Stomach smooth muscle (tissue), 2 donors: Measurements from ENCODE around the gene GLI1.
"Not testable (repeated sequence)": the region's sequence is repeated elsewhere in the genome, so short reads cannot be mapped to it uniquely, and the experiment has no call there.

ENCODE experiments used
- H3K27ac ChIP-seq: one replicate; pipeline ENCODE4 v1.7.0; 2013; ENCODE audit warnings: mild to moderate bottlenecking, low read length, inconsistent platforms
- H3K27me3 ChIP-seq, 2 donors: one replicate each; pipeline ENCODE4 v1.7.0; 2013; ENCODE audit warnings: low read length in 2 of 2; ENCODE audit not compliant: insufficient read depth in 2 of 2, control insufficient read depth in 1 of 2
- H3K36me3 ChIP-seq, 2 donors: one replicate each; pipeline ENCODE4 v1.7.0; 2013; ENCODE audit warnings: low read length in 2 of 2; ENCODE audit not compliant: control insufficient read depth in 2 of 2, insufficient read depth in 2 of 2
- H3K4me1 ChIP-seq: one replicate; pipeline ENCODE4 v1.7.0; 2013; ENCODE audit warnings: low read length; ENCODE audit not compliant: control insufficient read depth, insufficient read depth
- H3K4me3 ChIP-seq, 2 donors: one replicate each; pipeline ENCODE4 v1.7.0; 2013; ENCODE audit warnings: low read length in 2 of 2
- H3K9ac ChIP-seq, 2 donors: one replicate each; pipeline ENCODE4 v1.7.0; 2013; ENCODE audit warnings: low read length in 2 of 2, mild to moderate bottlenecking in 1 of 2
- H3K9me3 ChIP-seq, 2 donors: one replicate each; pipeline ENCODE4 v1.7.0; 2013; ENCODE audit warnings: low read length in 2 of 2; ENCODE audit not compliant: control insufficient read depth in 2 of 2
- donor health status: healthy.
- donor health status: Pancreatic carcinoma.

Gene GLI1

DNA sequence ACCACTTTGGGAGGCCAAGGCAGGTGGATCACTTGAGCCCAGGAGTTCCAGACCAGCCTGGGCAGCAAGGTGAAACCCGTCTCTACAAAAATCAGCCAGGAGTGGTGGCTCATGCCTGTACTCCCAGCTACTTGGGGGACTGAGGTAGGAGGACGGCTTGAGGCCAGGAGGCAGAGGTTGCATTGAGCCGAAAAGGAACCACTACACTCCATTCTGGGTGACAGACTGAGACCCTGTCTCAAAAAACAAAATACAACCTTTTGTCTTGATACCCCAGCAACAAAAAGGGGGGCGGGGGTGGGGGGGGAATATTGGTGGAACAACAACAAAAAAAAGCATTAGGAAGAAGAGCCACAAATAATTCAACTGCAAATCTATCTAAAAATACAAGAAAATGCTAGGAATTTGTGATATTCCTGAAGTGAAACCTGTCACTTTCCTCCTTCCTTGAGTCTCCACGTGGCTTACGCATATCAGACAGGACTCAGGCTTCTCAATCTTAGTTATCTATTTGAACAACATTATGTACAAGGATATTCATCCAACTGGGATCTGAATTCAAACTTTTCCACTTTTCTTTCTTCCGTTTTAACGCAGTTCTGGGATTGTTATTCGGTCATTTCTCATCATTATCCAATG lies 30.0 kb upstream of the GLI1 start:
- no peaks in the 10 kb centered on the region for H3K27me3 ChIP-seq
- H3K9ac ChIP-seq: peak overlapping the region; percentile 81 to 99
- no peaks in the 10 kb centered on the region for H3K9me3 ChIP-seq
- H3K4me3 ChIP-seq: peak overlapping the region; percentile 79 to 96
- peak overlapping the region; percentile 63 for H3K27ac ChIP-seq
- peaks cover 7% of the 10 kb centered on the region for H3K4me1 ChIP-seq
- peaks cover 0 to 2% of the 10 kb centered on the region in 2 donors for H3K36me3 ChIP-seq

DNA sequence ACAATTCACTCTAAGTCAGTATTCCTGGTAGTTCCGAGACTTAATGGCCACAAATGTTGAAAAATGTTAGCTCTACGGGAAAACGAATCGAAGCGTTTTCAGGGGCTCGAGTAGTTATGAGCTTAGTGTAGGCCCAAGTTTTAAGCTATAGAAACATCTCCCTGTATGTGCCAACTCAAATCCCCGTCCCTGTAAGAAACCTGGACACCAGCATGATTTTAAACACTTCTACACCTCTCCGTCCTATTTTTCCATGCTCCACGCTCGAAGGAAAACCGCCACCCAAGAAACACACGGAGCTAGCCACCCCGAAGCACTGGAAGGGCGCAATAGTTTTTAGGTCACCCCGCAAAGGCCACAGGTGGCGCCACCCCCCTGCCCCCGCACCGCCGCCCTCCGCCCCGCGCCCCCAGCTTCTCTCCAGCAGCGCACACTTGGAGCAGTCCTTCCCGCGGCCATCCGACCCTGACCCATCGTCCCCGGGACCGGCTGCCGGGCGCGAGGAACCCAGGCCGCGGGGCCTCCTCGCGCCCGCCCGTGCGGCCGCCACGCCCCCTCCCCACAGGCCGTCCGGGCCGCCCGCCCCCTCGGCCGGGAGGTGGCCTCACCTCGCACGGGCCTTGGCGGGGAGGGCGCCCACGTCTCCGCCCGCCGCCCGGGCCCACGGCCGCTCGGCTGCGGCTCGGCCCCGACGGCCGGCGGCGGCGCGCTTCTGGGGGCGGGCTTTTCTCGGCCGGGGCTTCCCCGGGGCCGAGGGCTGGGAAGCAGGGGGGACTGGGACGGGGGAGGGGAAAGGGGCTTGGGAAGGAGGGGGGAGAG lies 29.3 kb upstream of the GLI1 start:
- peak overlapping the region; percentile 85 for H3K27ac ChIP-seq
- no peaks in the 10 kb centered on the region for H3K27me3 ChIP-seq

DNA sequence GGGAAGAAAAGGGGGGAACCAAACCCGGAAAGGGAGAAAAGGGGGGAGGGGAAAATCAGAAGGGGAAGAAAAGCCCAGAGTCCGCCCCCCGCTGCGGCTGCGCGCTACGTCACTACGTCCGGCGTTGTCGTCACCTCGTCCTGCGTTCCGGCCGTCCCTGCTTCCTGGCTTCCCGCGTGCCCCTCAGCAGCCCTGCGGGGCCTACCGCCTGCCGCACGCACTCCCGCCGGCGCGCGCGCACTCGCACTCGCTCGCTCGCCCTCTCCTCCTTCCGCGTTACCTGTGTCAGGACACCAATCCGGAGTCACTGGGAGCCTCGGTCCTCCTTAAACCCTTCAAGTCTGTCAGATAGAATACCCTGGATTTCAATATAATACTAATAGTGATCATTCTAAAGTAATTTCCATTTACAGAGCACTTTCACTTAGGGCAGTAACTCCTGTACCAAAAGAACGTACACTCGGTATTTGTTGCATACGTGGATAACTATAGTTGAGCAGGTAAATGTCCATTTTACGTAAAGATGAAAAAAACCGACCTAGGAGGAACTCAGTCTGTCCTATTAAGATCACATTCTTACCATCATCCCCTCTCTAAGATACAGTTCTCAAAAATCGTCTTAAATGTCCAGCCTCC lies 28.5 kb upstream of the GLI1 start, which contains the start of gene R3HDM2:
Gene R3HDM2, minus strand, starts transcription at position 113 of the 636 bp plus-strand sequence. CDS start 120,615 bp downstream, outside the sequence.
- H3K4me1 ChIP-seq: peaks cover 7% of the 10 kb centered on the region
- no peaks in the 10 kb centered on the region for H3K27me3 ChIP-seq
- H3K4me3 ChIP-seq: peak within 1 kb of the TSS; percentile 79 to 96
- H3K27ac ChIP-seq: peak within 1 kb of the TSS; percentile 85
- peak within 1 kb of the TSS; percentile 81 to 99 for H3K9ac ChIP-seq
- no peaks in the 10 kb centered on the region for H3K36me3 ChIP-seq
- H3K9me3 ChIP-seq: no peaks in the 10 kb centered on the region

More for the DNA sequence above, 29.3 kb upstream of the GLI1 start:
- Histone ChIP-seq H3K9ac (peak overlapping the region; percentile 81 to 99), H3K4me3 (peak overlapping the region; percentile 79 to 96), H3K4me1 (peaks cover 7% of the 10 kb centered on the region), H3K9me3 (no peaks in the 10 kb centered on the region), H3K36me3 (peaks cover 0 to 2% of the 10 kb centered on the region in 2 donors)

DNA sequence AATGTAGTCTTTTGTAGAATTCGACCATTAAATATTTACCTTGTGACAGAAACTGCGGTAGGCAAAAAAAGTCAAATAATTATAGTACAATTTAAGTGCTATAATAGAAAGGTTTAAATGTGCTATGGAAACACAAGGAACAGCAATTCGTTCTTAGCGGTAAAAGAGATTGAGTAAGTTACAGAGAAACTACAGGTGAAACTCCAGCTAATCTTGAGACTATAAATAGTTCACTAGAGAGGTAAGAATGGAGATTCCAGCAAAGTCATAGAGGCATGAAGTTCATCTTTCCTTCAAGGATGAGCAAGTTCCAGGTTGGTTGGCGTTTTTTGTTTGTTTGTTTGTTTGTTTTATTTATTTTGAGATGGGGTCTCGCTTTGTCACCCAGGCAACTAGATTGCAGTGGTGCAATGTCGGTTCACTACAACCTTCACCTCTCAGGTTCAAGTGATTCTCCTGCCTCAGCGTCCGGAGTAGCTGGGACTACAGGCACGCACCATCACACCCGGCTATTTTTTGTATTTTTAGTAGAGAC lies 27.9 kb upstream of the GLI1 start:
- Histone ChIP-seq H3K4me1 (peaks cover 7% of the 10 kb centered on the region), H3K4me3 (peak overlapping the region in 1 of 2 donors; percentile 79), H3K9ac (peak overlapping the region in 1 of 2 donors; percentile 99), H3K36me3 (no peaks in the 10 kb centered on the region), H3K27me3 (no peaks in the 10 kb centered on the region), H3K27ac (peak overlapping the region; percentile 85), H3K9me3 (no peaks in the 10 kb centered on the region)

DNA sequence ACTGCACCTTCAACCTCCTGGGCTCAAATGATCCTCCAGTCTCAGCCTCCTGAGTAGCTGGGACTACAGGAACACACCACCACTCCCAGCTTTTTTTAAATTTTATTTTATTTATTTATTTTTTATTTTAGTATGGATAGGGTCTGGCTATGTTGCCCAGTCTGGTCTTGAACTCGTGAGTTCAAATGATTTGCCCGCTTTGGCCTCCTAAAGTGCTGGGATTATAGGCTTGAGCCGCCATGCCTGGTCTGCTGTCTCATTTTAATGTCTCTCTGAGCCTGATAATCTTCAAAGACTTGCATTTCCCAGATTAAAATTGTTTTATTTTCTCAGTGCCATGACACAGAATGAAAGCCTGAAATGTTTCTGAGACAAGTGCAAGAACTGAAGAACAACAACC lies 26.2 kb upstream of the GLI1 start:
- H3K4me1 ChIP-seq: peaks cover 7% of the 10 kb centered on the region
- H3K9me3 ChIP-seq: no peaks in the 10 kb centered on the region
- no peaks in the 10 kb centered on the region for H3K27me3 ChIP-seq
- H3K4me3 ChIP-seq: no peak overlapping the region
- no peak overlapping the region for H3K27ac ChIP-seq
- H3K9ac ChIP-seq: no peak overlapping the region
- no peaks in the 10 kb centered on the region for H3K36me3 ChIP-seq

DNA sequence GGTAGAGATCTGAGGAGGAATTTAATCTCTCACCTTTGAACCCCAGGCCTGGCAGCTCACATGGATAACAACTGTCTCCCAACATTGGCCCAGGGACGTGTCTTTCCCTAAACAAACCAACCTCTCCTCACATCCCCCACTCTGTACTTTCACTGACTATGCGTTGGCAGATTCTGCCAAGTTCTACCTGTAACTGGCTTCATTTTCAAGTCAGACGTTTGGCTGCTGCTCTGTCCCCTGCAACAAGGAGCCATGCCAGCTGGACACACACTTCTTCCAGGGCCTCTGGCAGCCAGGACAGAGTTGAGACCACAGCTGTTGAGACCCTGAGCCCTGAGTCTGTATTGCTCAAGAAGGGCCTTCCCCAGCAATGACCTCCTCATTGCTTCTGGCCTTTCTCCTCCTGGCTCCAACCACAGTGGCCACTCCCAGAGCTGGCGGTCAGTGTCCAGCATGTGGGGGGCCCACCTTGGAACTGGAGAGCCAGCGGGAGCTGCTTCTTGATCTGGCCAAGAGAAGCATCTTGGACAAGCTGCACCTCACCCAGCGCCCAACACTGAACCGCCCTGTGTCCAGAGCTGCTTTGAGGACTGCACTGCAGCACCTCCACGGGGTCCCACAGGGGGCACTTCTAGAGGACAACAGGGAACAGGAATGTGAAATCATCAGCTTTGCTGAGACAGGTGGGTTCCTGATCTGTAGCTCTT lies 24.9 kb upstream of the GLI1 start, which contains the start of gene INHBC:
Gene INHBC, plus strand, starts transcription at position 268 of the 707 bp plus-strand sequence. Its CDS starts 103 bp downstream, at position 371.
- no peaks in the 10 kb centered on the region for H3K36me3 ChIP-seq
- H3K9ac ChIP-seq: no peak within 1 kb of the TSS
- no peaks in the 10 kb centered on the region for H3K27me3 ChIP-seq
- H3K4me1 ChIP-seq: peaks cover 3% of the 10 kb centered on the region
- no peaks in the 10 kb centered on the region for H3K9me3 ChIP-seq
- H3K27ac ChIP-seq: no peak within 1 kb of the TSS
- no peak within 1 kb of the TSS for H3K4me3 ChIP-seq

DNA sequence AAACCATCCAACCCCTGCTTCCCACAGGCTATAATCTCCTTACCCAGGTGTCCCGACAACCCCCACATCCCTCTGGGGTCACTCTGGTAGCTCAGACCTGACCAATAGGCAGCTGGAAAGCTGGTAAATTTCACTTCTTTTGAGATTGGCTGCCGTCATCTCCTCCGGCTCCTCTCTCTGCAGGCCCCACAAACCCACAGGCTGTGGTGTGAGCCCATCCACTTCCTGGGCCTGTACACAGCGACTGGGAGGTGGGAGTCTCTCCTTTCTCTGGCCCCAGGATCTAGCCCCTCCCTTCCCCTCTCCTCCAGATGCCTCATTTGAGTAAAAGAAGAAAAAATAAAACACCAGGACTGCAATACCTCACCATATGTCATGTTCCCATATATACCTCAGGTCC lies 24.3 kb upstream of the GLI1 start:
- Histone ChIP-seq H3K36me3 (no peaks in the 10 kb centered on the region), H3K27ac (no peak overlapping the region), H3K27me3 (no peaks in the 10 kb centered on the region), H3K4me3 (no peak overlapping the region), H3K9me3 (no peaks in the 10 kb centered on the region), H3K4me1 (no peaks in the 10 kb centered on the region), H3K9ac (no peak overlapping the region)

DNA sequence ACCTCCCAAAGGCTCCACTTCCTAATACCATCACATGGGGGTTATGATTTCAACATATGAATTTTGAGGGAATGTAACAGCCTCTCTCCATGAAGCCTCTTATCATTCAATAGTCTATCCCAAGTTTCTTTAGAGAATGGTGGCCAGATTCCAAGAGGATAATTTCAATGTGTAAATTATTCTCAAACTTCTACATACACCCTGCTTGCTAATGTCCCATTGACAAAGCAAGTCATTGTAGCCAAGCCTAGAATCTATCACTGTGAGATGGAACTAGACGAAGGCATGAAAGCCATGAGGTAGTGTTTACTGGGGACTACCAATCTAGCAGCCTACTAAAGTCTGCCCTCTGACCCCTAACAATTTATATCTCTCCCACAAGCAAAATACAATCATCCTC lies 21.2 kb upstream of the GLI1 start:
- Histone ChIP-seq H3K9ac (no peak overlapping the region), H3K36me3 (no peaks in the 10 kb centered on the region)

DNA sequence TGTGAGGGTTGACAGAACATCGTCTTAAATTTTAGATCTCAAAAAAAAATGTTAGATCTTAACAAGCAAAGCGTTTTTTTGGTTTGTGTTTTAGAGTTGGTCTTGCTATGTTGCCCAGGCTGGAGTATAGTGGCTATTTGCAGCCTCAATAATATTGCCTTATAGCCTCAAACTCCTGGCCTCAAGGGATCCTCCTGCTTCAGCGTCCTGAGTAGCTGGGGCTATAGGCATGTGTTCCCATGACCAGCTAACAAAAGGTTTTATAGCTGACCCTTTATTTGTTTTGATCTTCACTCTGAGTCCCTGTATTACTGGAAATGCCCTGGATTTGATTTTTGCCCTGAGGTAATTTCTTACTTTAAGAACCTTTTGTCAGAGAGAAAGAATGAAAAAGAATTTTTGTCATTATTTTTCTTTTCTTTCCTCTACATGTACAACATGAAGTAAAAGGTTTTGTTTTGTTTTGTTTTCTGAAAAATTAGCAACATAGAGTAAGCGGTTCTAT lies 19.8 kb upstream of the GLI1 start:
- Histone ChIP-seq H3K9ac (no peak overlapping the region), H3K27me3 (no peaks in the 10 kb centered on the region), H3K4me3 (no peak overlapping the region), H3K9me3 (no peaks in the 10 kb centered on the region), H3K4me1 (no peaks in the 10 kb centered on the region), H3K27ac (no peak overlapping the region), H3K36me3 (no peaks in the 10 kb centered on the region)

More for the DNA sequence above, 21.2 kb upstream of the GLI1 start:
- Histone ChIP-seq H3K4me3 (no peak overlapping the region), H3K27ac (no peak overlapping the region), H3K4me1 (no peaks in the 10 kb centered on the region), H3K27me3 (no peaks in the 10 kb centered on the region), H3K9me3 (no peaks in the 10 kb centered on the region)

DNA sequence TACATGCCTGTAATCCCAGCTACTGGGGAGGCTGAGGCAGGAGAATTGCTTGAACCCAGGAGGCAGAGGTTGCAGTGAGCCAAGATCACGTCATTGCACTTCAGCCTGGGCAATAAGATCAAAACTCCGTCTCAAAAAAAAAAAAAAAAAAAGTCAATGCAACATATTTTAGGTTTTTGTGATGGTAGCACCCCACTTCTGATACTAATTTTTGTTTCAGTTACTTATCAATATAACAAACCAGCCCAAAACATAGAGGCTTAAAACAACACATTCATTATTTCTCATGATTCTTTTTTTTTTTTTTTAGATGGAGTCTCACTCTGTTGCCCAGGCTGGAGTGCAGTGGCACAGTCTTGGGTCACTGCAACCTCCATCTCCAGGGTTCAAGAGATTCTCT lies 18.2 kb upstream of the GLI1 start:
- H3K27me3 ChIP-seq, H3K4me1 ChIP-seq, H3K9me3 ChIP-seq, H3K4me3 ChIP-seq, H3K36me3 ChIP-seq, H3K27ac ChIP-seq, H3K9ac ChIP-seq: not testable (repeated sequence)
